ENCODE results near the gene KMT5C. TPM values are rescaled to one million over a fixed set of nuclear protein-coding genes. Genes with fewer than 3 reads are reported as not detected.

KMT5C gene
- total and polyA plus RNA-seq, 7 donors: 1.8 to 5.7 (median 3.9) TPM

DNA sequence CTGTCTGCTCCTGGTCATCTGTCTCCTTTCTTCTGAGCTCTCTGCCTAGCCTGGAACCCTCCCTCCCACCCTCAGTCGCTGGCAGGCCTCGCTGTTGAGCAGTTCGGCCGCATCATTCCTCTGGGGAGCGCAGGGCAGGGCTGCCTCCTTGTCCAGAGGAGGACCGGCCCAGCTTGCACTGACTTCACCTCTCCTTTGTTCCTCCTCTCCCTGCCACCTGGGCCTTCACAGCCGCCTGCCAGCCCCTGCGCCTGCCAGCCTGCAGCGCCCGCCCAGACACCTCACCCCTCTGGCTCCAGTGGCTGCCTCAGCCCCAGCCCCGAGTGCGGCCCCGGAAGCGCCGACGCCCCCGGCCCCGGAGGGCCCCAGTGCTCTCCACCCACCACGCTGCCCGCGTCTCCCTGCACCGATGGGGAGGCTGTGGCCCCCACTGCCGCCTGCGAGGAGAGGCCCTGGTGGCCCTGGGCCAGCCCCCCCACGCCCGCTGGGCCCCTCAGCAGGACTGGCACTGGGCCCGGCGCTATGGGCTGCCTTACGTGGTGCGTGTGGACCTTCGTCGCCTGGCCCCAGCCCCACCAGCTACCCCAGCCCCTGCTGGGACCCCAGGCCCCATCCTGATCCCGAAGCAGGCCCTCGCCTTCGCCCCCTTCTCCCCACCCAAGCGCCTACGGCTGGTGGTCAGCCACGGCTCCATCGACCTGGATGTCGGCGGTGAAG is 7.2 kb downstream of the KMT5C start:
- peak in 1 of 4 donors; percentile 17 for ATAC-seq
- TF ChIP-seq, protein P1, sequence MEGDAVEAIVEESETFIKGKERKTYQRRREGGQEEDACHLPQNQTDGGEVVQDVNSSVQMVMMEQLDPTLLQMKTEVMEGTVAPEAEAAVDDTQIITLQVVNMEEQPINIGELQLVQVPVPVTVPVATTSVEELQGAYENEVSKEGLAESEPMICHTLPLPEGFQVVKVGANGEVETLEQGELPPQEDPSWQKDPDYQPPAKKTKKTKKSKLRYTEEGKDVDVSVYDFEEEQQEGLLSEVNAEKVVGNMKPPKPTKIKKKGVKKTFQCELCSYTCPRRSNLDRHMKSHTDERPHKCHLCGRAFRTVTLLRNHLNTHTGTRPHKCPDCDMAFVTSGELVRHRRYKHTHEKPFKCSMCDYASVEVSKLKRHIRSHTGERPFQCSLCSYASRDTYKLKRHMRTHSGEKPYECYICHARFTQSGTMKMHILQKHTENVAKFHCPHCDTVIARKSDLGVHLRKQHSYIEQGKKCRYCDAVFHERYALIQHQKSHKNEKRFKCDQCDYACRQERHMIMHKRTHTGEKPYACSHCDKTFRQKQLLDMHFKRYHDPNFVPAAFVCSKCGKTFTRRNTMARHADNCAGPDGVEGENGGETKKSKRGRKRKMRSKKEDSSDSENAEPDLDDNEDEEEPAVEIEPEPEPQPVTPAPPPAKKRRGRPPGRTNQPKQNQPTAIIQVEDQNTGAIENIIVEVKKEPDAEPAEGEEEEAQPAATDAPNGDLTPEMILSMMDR (IDR thresholded peaks at IDR 0.05): no peak
- H3K27me3 ChIP-seq (ENCODE audit: insufficient read depth in 3 of 3, low read length in 2 of 3): peaks cover 0 to 8% (median 0%) of the 10 kb centered on the region in 3 donors
- H3K9me3 ChIP-seq: no peaks in the 10 kb centered on the region
- DNase-seq: peak in 1 of 2 donors; percentile 66
- intact Hi-C loops (cut with DNase I): no loop called here
- WGBS, 3 donors: 83 to 86% (median 85%) methylated on average over 34 to 41 of the region's 41 CpGs
- peaks cover 0 to 30% of the 10 kb centered on the region in 2 donors for H3K36me3 ChIP-seq (ENCODE audit: insufficient read depth in 1 of 2, low read depth in 1 of 2)
- no peak overlapping the region for H3K4me3 ChIP-seq
- no peak overlapping the region for H3K27ac ChIP-seq
- H3K4me1 ChIP-seq: no peaks in the 10 kb centered on the region

DNA sequence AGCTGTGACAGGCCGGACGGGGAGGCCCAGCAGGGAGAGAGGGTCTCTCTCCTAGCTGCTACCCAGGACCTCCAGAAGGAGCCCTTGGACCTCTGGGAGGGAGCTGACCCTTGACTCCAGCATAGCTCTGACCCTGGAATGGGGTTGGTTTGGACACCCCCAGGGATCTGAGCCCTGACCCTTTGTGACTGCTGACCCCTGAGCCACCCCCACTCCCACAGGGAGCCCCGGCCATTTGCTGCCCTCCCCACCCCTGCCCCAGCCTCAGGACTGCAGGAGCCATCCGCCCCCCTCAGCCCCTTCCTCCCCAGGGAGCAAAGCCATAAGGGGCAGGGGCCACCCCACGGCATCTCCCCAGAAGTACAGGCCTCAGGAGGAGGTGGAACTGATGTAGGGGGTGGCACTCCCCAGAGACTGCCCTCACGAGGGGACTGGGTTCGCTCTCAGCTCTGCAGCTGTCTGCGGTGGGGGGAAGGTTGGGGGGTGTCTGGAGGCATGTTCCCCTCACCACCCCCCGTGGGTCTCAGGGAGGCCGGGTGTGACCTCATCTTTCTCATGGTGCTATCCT is 7.8 kb downstream of the KMT5C start:
- no peak overlapping the region for H3K4me3 ChIP-seq
- H3K27me3 ChIP-seq (ENCODE audit: insufficient read depth in 3 of 3, low read length in 2 of 3): peaks cover 0 to 15% (median under 1%) of the 10 kb centered on the region in 3 donors
- peaks cover 0 to 26% of the 10 kb centered on the region in 2 donors for H3K36me3 ChIP-seq (ENCODE audit: insufficient read depth in 1 of 2, low read depth in 1 of 2)
- no peak overlapping the region for H3K27ac ChIP-seq
- H3K9me3 ChIP-seq: no peaks in the 10 kb centered on the region
- ATAC-seq (no peak), DNase-seq (no peak)
- 77 to 79% (median 77%) methylated on average over 9 to 10 of the region's 10 CpGs for WGBS, 3 donors
- intact Hi-C loops (cut with DNase I): no loop called here
- TF ChIP-seq, protein P1 (IDR thresholded peaks at IDR 0.05): no peak
- no peaks in the 10 kb centered on the region for H3K4me1 ChIP-seq

DNA sequence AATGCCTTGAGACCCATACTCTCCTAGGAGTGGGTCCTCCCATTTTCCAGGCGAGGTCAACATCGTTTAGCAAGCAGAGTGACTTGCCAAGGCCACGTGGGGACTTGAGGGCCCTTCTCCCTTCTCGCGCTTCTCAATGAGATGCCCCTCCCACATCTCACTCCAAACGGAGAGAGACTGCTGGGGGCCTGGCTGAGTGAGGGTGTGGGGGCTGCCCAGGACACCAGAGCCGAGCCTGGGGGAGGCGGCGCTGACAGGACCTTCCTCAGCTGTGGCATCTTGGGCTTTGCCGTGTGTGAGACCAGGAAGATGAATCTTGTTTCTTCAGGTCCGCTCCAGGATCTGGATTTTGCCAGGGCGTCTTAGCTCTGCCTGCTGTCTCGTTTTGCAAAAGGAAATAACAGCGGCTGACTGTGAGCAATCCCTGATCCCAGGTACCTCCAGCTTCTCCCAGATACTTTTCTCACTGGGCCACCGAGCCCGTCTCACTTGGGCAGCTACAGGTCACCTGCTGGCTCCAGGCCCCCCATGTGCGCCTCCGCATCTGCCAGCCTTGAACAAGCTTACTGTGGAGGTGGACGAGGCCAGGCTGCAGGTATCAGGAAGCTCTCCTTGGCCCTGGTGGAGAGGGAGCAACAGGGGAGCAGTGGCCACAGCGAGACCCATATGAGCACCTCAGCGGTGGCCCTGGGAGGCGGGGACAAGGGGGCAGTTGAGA is 8.8 kb downstream of the KMT5C start:
- no peak for DNase-seq
- Histone ChIP-seq H3K9me3 (no peaks in the 10 kb centered on the region), H3K4me1 (peaks cover 3% of the 10 kb centered on the region), H3K27ac (no peak overlapping the region), H3K27me3 (ENCODE audit: insufficient read depth in 3 of 3, low read length in 2 of 3) (peaks cover 0 to 24% (median 10%) of the 10 kb centered on the region in 3 donors), H3K4me3 (no peak overlapping the region), H3K36me3 (ENCODE audit: insufficient read depth in 1 of 2, low read depth in 1 of 2) (peaks cover 0 to 18% of the 10 kb centered on the region in 2 donors)
- intact Hi-C loops (cut with DNase I): no loop called here
- ATAC-seq: no peak
- WGBS, 3 donors: 74 to 80% (median 77%) methylated on average over 22 of the region's 22 CpGs
- TF ChIP-seq, protein P1 (IDR thresholded peaks at IDR 0.05): no peak

DNA sequence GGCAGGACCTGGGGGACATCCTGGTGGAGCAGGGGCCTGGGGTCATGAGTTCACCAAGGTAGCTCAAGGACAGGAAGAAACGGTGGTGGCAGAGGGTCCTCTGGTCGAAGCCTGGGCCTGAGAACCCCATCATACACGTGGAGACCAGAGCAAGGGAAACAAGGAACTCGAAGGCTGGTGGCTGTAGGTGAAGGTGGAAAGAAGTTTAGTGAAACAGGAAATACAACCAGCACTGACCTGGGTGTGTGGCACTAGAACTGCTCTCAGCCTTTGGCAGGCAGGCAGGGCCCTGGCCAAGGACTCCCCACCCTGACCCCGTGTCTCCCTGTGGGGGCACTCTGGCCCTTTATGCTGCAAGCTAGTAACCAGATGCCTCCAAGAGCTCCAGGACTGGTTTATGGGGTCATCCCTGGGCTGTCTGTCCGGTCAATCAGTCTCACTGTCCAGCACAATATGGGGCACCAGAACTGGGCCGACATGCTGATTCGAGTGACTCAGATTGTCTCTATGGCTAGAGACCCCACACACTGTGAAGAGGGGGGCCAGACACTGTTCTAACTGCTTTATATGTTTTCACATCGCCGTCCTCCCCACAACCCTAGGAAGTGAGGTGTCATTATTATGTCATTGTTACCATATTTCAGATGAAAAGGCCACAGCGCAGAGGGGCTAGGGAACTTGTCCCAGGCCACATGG is 11.1 kb downstream of the KMT5C start:
- ATAC-seq (no peak), DNase-seq (no peak)
- intact Hi-C loops (cut with DNase I): no loop called here
- H3K27me3 ChIP-seq (ENCODE audit: insufficient read depth in 3 of 3, low read length in 2 of 3): peaks cover 0 to 41% (median 15%) of the 10 kb centered on the region in 3 donors
- H3K36me3 ChIP-seq (ENCODE audit: insufficient read depth in 1 of 2, low read depth in 1 of 2): peaks cover 0 to 11% of the 10 kb centered on the region in 2 donors
- TF ChIP-seq, protein P1 (IDR thresholded peaks at IDR 0.05): no peak
- WGBS, 3 donors: 60 to 64% (median 61%) methylated on average over 11 of the region's 11 CpGs
- peaks cover 5% of the 10 kb centered on the region for H3K4me1 ChIP-seq
- no peak overlapping the region for H3K27ac ChIP-seq
- no peak overlapping the region for H3K4me3 ChIP-seq
- H3K9me3 ChIP-seq: no peaks in the 10 kb centered on the region

Data from psoas muscle (tissue), 8 donors.